Measurements from ENCODE around the gene MTR.

- TF ChIP-seq TAF1 (IDR thresholded peaks at IDR 0.05; ENCODE audit: low read depth) = no peak
- TF ChIP-seq TCF12 (IDR thresholded peaks at IDR 0.05; ENCODE audit: low read depth) = no peak
- TF ChIP-seq FOXM1 (IDR thresholded peaks at IDR 0.05; ENCODE audit: borderline replicate concordance, low read depth) = no peak
- TF ChIP-seq EGR1 (IDR thresholded peaks at IDR 0.05) = no peak
- no peak for TF ChIP-seq TEAD4 (IDR thresholded peaks at IDR 0.05)
- TF ChIP-seq RAD21 (IDR thresholded peaks at IDR 0.05; ENCODE audit: low read depth) = no peak
Observed at GRCh38 chr1:236860674-236861073, 65.6 kb downstream of the MTR start.
